Activated B cell treated with CpG ODN at 0.5 μM for 24 hours (primary cell): Measurements from ENCODE around the gene TMEM89. TPM values are rescaled to one million over a fixed set of nuclear protein-coding genes. Genes with fewer than 3 reads are reported as not detected.

Experiments
- ATAC-seq: fragments of 200-7000 bp; cut with Tn5 transposase; one replicate; pipeline ENCODE4 v1.10.0; 2021; ENCODE audit warnings: low read depth, mild to moderate bottlenecking, moderate library complexity
- CTCF ChIA-PET: fragments of 350-600 bp; sonication (Branson Sonifier 250); formaldehyde crosslinking; loops from one replicate; lab custom pipeline; 2021; ENCODE audit warnings: antibody characterized with exemption; lab: Charles Lee
- POLR2A ChIA-PET: fragments of 350-600 bp; sonication (Branson Sonifier 250); formaldehyde crosslinking; loops from one replicate; lab custom pipeline; 2021; ENCODE audit warnings: antibody characterized with exemption; lab: Charles Lee
- DNase-seq: peaks from one replicate; pipeline ENCODE4 v3.0.0; 2022
- H3K27ac Mint-ChIP-seq: one replicate; pipeline ENCODE4 v1.8.0; 2020; ENCODE audit warnings: mixed read lengths
- H3K27me3 Mint-ChIP-seq: one replicate; pipeline ENCODE4 v1.8.0; 2021; ENCODE audit warnings: mixed read lengths
- H3K36me3 Mint-ChIP-seq: one replicate; pipeline ENCODE4 v1.8.0; 2021; ENCODE audit warnings: low read depth, mixed read lengths
- H3K4me1 Mint-ChIP-seq: one replicate; pipeline ENCODE4 v1.8.0; 2021; ENCODE audit warnings: mixed read lengths
- H3K4me3 Mint-ChIP-seq: one replicate; pipeline ENCODE4 v1.8.0; 2020; ENCODE audit warnings: mild to moderate bottlenecking, mixed read lengths
- H3K9me3 Mint-ChIP-seq: one replicate; pipeline ENCODE4 v1.8.0; 2020; ENCODE audit warnings: mixed read lengths
- intact Hi-C: fragments of 100-400 bp; cut with micrococcal nuclease; formaldehyde crosslinking; loops from one replicate; pipeline ENCODE4 v1.15.1; 2024
- total RNA-seq: library from RNA; stranded (reverse); gene quantifications from 2 replicates; pipeline ENCODE4 v1.2.3, GENCODE V29; 2022
- TF ChIP-seq, protein P1 (sequence below): fragments of 200-600 bp; IDR thresholded peaks from one replicate; pipeline ENCODE4 v1.8.0; 2022; ENCODE audit warnings: antibody characterized with exemption, mild to moderate bottlenecking

The TMEM89 gene
- total RNA-seq, 1 donor from 2014 or later: not detected

DNA sequence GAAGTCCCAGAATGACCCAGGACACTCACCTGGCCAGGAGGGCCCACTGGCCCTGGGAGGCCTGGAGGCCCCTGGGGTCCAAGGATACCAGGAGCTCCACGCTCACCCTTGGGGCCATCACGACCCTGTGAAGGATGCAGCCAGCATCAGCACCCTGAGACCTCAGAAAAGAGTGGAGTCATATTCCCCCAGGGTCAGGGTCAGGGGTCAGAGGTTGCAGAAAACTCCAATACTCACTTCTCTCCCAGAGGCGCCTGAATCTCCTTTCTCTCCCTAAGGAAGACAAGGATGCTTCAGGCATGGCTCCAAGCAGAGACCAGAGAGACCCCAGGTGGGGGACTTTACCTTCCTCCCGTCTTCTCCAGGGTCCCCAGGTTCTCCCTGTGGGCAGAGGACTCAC is 44.9 kb downstream of the TMEM89 start:
- CTCF ChIA-PET: no interaction called here
- POLR2A ChIA-PET: no interaction called here
- no peak overlapping the region for H3K4me3 Mint-ChIP-seq
- no peaks in the 10 kb centered on the region for H3K9me3 Mint-ChIP-seq
- ATAC-seq (no peak), DNase-seq (no peak)
- H3K36me3 Mint-ChIP-seq: no peaks in the 10 kb centered on the region
- no peaks in the 10 kb centered on the region for H3K4me1 Mint-ChIP-seq
- no peak overlapping the region for H3K27ac Mint-ChIP-seq
- intact Hi-C loops: no loop called here
- TF ChIP-seq, protein P1, sequence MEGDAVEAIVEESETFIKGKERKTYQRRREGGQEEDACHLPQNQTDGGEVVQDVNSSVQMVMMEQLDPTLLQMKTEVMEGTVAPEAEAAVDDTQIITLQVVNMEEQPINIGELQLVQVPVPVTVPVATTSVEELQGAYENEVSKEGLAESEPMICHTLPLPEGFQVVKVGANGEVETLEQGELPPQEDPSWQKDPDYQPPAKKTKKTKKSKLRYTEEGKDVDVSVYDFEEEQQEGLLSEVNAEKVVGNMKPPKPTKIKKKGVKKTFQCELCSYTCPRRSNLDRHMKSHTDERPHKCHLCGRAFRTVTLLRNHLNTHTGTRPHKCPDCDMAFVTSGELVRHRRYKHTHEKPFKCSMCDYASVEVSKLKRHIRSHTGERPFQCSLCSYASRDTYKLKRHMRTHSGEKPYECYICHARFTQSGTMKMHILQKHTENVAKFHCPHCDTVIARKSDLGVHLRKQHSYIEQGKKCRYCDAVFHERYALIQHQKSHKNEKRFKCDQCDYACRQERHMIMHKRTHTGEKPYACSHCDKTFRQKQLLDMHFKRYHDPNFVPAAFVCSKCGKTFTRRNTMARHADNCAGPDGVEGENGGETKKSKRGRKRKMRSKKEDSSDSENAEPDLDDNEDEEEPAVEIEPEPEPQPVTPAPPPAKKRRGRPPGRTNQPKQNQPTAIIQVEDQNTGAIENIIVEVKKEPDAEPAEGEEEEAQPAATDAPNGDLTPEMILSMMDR: no peak
- peaks cover 1% of the 10 kb centered on the region for H3K27me3 Mint-ChIP-seq

DNA sequence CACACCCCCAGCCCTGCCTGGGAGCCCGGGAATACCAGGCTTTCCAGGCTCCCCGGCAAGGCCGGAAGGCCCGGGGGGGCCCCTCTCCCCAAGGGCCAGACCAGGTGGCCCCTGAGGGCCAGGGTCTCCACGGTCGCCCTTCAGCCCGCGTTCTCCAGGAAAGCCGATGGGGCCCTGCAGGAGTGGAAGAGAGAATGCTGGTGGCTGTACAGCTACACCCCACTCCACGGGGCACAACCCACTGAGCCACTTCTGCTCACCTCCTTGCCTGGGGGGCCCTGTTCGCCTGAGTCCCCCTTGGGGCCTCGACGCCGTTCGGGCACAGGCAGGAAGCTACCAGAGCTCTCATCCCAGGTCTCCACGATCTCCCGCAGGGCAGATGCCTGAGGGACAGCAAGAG is 46.2 kb downstream of the TMEM89 start:
- Mint-ChIP-seq H3K4me1 (no peaks in the 10 kb centered on the region), H3K27me3 (no peaks in the 10 kb centered on the region), H3K36me3 (no peaks in the 10 kb centered on the region), H3K4me3 (no peak overlapping the region), H3K27ac (no peak overlapping the region), H3K9me3 (no peaks in the 10 kb centered on the region)
- ATAC-seq (no peak), DNase-seq (no peak)
- TF ChIP-seq, protein P1: no peak
- intact Hi-C loops: no loop called here
- POLR2A ChIA-PET: no interaction called here
- CTCF ChIA-PET: no interaction called here

DNA sequence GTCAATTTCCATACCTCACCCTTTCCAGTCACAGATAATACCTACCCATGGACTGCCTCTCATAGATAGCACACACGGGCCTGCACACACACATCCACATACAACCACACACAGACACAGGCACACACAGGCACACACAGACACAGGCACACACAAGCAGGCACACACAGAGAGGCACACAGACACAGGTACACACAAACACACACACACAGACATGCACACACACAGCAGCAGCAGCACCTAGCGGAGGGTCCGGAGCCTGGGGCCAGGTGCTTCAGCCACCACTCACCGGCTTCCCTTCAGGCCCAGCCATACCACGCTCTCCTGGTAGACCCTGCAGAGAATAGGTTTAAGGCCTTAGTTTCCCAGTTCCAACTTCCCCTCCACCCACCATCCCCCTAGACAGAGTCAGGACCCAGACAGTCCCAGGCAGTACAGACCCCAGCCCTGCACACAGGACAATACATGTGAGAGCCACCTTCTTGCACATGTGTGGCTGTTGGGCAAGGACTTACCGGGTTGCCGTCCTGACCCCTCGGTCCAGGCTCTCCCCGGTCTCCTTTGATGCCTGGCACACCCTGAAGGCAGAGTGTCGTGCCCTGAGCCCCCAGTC is 47.5 kb downstream of the TMEM89 start:
- Mint-ChIP-seq H3K27me3 (no peaks in the 10 kb centered on the region), H3K36me3 (no peaks in the 10 kb centered on the region), H3K4me1 (no peaks in the 10 kb centered on the region), H3K4me3 (no peak overlapping the region), H3K27ac (no peak overlapping the region), H3K9me3 (no peaks in the 10 kb centered on the region)
- POLR2A ChIA-PET: no interaction called here
- no peak for DNase-seq
- CTCF ChIA-PET: no interaction called here
- TF ChIP-seq, protein P1: no peak
- ATAC-seq: no peak
- intact Hi-C loops: no loop called here

DNA sequence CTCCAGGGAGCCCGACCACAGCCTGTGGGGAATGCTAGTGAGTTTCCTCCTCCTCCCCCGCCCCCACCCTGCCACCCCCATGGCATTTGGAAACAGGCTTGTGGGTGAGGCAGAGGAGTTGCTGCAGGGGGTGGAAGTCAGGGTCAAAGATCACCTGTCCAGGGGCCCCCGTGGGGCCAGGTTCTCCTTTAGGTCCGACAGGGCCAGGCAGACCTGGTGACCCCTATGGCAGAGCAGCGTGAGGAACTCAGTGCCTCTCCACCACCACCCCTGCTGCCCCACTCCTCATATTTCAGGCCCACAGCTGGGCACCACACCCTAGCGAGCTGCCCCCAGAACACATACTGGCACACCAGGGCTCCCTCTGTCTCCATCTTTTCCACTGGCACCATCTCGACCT is 49.1 kb downstream of the TMEM89 start:
- H3K27me3 Mint-ChIP-seq: no peaks in the 10 kb centered on the region
- TF ChIP-seq, protein P1: no peak
- no peaks in the 10 kb centered on the region for H3K36me3 Mint-ChIP-seq
- intact Hi-C loops: no loop called here
- H3K27ac Mint-ChIP-seq: no peak overlapping the region
- ChIA-PET POLR2A (no interaction called here), CTCF (no interaction called here)
- H3K4me3 Mint-ChIP-seq: no peak overlapping the region
- no peak for DNase-seq
- ATAC-seq: no peak
- no peaks in the 10 kb centered on the region for H3K4me1 Mint-ChIP-seq
- no peaks in the 10 kb centered on the region for H3K9me3 Mint-ChIP-seq

DNA sequence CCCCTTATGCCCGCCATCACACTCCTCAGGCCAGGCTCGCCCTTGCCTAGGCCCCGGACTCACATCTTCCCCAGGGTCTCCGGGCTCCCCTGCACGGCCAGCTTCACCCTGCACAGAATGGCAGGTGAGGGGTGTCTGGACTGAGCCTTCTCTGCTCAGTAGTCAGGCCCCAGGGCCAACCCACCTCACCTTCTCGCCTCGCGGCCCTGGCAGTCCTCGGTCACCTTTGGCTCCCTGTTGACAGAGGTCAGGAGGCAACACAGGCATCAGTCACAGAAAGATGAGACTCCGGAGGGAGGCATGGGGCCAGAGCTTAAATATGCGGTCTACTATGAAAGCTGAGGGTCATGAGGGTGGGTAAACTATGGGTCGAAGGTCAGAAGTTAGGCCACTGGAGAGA is 49.6 kb downstream of the TMEM89 start:
- ChIA-PET POLR2A (no interaction called here), CTCF (no interaction called here)
- no peaks in the 10 kb centered on the region for H3K9me3 Mint-ChIP-seq
- no peaks in the 10 kb centered on the region for H3K27me3 Mint-ChIP-seq
- intact Hi-C loops: no loop called here
- H3K36me3 Mint-ChIP-seq: no peaks in the 10 kb centered on the region
- no peak overlapping the region for H3K4me3 Mint-ChIP-seq
- ATAC-seq: no peak
- TF ChIP-seq, protein P1: no peak
- DNase-seq: no peak
- H3K27ac Mint-ChIP-seq: no peak overlapping the region
- no peaks in the 10 kb centered on the region for H3K4me1 Mint-ChIP-seq

Other genes starting within 250 kb of the TMEM89 start
- gene FBXW12, start 249.6 kb downstream of the TMEM89 start, total RNA-seq: not detected in 2 replicates
- gene PLXNB1, start 191.7 kb downstream of the TMEM89 start, total RNA-seq: 3.5 and 5.4 TPM in 2 replicates
- 8.7 and 8.8 TPM in 2 replicates for gene CCDC51, start 181.7 kb downstream of the TMEM89 start, total RNA-seq
- gene TMA7, start 181.5 kb downstream of the TMEM89 start, total RNA-seq: 216 and 296 TPM in 2 replicates
- 10.5 and 14.6 TPM in 2 replicates for gene ATRIP, start 175.0 kb downstream of the TMEM89 start, total RNA-seq
- gene SHISA5, start 117.6 kb downstream of the TMEM89 start, total RNA-seq: 95.7 and 108 TPM in 2 replicates
- gene PFKFB4, start 65.0 kb downstream of the TMEM89 start, total RNA-seq: 2.0 and 3.2 TPM in 2 replicates
- not detected in 2 replicates for gene UCN2, start 58.0 kb downstream of the TMEM89 start, total RNA-seq
- 0.98 and 1.5 TPM in 2 replicates for gene COL7A1, start 26.4 kb downstream of the TMEM89 start, total RNA-seq
- 117 and 118 TPM in 2 replicates for gene UQCRC1, start 12.1 kb downstream of the TMEM89 start, total RNA-seq
- 12.4 and 21.5 TPM in 2 replicates for gene SLC26A6, start 13.7 kb upstream of the TMEM89 start, total RNA-seq
- gene CELSR3, start 41.1 kb upstream of the TMEM89 start, total RNA-seq: 1.5 and 2.3 TPM in 2 replicates
- gene NCKIPSD, start 64.1 kb upstream of the TMEM89 start, total RNA-seq: 9.2 and 9.7 TPM in 2 replicates
- gene IP6K2, start 95.5 kb upstream of the TMEM89 start, total RNA-seq: 83.2 and 94.1 TPM in 2 replicates
- 27.4 and 28.0 TPM in 2 replicates for gene PRKAR2A, start 226.1 kb upstream of the TMEM89 start, total RNA-seq